DMS53 (cell line): ENCODE measurements around the gene MAML3.
A peak's percentile ranks its signal among the peaks of the same experiment; 100 is the strongest.

Experiments used
- DNase-seq: peaks from one replicate; lab custom pipeline; 2025; lab: John Stamatoyannopoulos, UW

MAML3 gene

DNA sequence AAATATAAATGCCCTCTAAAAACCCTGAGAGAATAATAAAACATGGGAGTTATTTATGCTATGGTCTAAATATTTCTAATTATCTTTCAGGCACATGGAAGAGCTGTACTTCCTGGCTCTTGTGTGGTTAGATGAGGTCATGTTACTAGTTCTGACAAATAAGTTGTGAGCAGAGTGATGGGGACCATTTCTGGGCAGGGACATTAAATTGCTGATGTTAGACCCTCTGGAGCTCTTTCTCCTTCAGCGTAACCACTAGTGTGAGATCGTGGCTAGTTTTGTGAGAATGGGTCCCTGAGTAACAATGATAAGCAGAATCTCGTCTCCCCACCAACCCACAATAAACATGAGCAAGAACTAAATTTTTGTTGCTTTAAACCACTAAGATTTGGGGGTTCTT, 108.0 kb downstream of the MAML3 start:
- peak; percentile 45 for DNase-seq

DNA sequence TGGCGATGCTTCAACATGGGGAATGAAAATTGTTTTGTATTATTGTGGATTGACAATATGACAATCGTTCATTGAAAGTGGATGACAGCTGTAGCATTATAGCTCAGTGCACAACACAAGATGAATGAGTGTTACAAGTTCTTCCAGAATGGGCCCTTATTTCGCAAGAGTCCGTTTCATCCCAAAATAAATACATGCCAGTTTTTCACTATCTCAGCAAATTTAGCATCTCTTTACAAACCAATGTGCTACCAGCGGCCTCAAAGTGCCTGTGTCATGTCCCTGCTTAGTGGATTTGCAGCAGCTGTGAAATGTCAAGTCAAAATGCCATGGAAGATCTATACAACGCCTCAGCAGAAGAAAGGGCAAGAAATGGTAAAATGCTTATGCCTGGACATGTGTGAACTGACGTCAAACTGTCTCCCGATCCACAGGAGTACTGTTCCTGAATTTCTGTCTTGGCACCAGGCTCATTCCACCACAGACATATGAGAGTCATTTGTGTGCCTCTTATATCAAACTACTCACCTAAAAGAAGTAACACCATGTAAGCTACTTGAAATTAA, 109.6 kb downstream of the MAML3 start:
- no peak for DNase-seq

DNA sequence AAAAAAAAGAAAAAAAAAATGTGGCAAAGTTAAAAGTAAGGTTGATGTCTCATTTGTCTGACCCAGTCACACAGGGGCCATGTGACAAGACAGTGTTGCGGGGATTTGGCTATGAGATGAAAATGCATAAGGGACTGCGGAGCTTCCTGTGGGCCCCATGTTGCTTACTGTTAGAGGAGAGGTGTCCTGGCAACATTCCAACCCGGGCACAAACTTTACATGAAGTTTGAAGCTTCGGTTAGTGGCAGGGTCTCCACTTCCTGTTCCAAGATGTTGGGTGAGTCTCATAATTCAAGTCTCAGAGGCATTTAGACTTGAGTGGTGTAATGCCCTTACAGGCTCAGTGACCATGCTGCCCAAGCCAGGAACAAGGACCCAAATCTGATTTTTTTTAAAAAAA, 111.3 kb downstream of the MAML3 start:
- no peak for DNase-seq

DNA sequence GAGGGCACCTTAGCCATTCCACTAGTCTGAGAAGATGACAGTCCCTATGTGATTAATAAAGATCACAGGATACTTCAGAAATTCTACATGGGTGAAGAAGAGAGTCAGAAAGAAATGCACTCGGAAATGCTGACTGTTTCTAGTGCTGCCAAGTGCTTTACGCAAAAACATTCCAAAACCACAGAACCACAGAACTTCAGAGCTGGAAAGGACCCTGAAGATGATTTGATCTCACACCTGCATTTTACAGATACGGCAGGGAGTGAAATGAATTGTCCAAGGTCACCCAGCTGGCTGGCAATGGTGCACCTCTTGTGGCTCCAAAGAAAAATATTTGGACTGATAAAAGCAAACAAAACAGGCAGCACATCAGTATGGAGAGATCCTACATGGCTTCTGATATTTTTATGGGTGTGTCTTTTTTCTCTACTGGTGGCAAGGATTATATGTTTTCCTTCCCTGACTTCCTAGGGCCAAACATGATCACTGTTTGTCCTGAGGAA, 115.9 kb downstream of the MAML3 start:
- DNase-seq: peak; percentile 59

DNA sequence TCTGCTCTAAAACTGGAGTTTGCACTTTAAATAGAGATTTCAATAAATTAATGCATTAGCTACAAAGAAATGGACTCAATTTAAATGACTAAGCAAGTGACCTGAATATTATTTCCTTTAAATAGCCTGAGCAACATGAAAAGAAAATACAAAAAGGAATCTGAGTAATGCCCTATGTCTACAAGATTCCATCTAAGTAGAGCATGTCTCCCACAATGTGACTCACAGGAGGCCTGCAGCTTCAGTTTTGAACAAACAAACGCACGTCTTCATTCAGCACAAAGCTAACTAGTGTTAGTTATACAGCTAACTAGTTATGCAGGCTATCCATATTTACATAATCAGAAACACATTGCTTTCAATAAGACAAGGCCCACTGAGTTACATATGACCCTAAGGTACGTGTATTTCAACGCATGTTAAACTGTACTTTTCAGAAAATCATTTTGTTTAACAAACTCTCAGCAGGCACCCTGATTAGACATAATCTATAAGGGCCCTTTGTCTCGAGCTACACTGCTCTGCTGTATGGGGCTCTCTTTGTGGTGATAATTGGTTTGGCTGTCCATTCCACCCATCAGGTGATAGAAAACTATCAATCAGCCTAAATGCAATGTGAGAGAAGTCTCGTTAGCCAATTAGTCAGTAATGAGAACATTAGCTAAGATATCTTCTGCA, 116.5 kb downstream of the MAML3 start:
- DNase-seq: peak; percentile 80

DNA sequence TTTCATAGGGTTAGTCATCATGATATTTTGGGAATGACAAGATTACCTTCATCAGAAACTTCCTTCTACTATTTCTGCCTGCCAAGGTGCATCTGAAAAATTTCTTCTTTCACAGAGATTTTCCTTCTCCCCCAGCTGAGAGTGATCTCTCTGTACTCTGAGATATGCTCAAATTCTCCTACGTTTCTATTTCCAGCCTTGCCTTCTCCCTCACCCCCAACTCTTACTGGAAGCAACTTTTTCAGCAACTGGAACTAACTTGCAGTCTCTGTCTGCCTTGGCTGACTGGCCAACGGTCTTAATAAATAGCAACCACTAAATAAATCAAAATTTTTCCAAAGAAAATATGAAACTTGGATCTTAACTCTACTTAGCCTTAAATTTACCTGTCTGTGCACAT, 122.3 kb downstream of the MAML3 start:
- no peak for DNase-seq

DNA sequence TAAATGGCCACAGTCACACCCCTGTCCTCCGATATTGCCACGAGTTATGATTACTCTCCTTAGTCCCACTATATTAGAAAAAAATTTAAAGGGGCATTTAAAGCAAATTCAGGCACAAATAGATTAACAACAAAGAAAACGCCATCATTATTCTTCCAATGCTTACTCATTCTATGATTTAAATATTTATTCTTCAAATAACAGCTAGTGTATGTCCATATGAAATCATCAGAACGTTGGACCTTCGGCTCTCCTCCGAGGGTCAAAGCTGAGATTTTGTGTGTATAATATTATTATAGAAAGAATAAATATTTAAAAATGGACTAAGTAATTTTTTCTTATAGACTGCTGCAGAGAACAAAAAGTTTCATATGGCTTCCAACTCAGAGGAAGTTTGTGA, 122.9 kb downstream of the MAML3 start:
- no peak for DNase-seq

DNA sequence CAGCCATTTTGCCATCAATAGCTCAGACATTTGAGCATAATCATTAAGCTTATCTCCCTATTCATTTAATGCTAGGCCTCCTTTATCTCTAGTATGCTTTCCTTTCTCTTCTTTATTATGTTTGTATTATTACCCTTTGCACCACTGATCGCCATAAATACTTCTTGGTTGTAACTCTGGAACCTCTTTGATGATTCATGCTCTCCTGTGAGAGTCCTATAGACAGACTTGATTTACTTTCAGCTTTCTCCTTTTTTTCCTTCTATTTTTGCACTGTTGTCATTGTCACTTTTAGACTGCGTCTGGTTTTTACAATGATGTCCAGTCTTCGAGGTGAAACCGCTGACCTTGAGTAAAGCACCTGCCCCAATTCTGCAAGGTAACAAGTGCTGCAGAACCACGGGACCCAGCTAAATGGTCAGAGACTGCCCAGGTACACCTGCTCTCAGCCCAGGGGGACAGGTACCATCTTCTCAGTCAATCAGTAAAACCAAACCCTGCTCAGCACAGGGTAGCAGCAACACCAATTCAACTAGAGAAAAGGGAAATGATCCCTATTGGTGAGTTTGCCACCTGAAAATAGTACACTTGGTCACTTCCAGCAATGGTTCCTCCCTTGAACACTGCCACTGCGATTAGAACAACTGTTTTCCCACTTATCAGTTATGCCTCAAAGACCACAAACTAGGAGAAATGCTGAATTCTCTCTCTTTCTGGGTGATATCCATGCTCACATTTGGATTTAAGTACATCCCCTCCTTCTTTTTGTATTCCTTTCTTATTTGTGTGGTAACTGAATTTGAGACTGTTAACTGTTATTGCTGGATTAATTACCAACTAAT, 125.1 kb downstream of the MAML3 start:
- DNase-seq: no peak

DNA sequence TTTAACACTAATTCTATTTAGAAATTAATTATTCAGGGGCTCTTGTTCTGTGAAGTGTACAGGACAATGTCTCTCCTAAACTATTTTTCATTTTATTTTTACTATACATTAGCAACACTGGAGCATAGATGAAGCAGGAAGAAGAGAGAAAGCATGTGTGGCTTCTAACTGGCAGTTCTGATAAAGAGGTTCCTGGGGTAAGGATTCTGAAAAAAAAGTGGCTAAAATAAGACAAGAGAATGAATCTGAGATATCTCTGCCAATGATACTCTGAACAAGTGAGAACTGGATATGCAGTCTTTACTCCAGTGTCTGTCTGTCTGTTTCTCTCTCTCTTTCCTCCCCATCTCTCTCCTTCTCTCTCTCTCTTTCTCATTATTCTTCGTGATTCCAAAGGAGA, 125.9 kb downstream of the MAML3 start:
- no peak for DNase-seq

DNA sequence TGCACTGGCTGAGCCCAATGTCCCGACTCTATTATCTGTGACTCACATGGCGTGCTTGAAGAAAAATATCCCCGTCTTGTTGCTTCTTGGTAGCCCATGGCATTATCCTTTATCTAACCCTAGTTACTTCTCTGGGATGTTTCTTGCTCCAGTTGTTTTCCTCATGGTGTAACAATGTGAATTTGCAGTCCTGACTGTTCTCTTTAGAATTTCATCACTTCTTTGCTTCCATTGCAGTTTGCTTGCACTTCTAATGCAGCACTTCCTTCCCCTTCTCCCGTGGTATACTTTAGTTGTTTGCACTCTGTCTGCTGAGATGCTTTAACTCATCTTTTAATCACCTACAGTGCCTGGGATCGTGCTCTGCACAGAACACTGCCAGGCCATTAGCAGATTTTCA, 126.9 kb downstream of the MAML3 start:
- no peak for DNase-seq

DNA sequence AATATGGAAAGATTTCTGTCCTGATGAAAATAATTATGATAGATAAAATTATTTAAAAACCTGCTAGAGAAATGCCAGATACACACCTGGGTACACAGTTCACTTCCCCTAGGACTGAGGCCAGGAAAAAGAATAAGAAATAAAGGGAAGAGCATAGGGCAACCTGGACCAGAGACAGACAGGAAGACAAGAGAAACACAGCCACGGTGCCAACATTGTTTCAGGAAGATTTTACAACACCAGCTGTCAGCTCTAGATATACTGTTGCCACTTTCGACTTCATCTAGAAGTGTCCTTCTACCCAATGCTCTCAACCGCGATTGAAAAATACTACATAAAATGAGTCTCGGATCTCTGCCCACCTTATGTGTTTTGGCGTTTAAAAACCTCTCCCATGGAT, 128.5 kb downstream of the MAML3 start:
- no peak for DNase-seq

DNA sequence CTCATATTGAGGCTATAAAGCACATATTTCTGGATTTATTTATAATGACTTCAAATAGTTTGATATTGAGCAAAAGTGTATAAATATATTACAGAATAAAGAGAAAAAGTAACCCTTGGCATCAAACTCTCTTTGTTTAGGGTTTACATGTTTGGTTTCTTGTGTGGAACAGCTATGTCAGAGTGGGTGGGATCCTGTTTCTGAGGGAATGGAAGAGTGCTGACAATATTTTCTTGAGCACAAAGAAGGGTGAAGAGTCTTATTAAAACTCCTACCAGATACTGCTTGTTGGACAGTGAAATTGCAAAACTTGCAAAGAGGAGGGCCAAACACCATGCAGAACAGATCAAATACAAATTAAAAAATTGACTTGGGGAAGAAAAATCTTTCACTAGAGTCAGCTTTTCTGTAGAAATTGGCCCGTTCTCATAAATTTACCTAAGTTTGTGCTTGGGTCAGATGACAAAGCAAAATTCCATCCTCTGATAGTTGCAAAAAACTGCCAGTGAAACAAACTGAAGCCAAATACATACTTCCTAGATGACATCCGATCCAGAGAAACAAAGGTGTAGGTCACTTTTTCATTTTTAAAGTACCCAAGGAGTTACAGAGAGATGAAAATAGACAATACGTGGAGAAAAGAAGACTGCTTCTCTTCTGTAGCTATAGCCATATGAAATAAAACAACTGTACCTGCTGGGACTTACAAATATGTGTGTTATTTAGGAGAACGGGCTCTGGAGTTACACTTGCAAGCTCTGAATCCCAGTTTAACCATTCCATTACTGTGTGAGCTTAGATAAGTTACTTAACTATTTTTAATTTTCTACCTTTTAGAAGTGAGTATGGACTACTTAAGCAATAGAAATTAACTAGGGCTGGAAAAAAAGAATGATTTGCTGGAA, 133.3 kb downstream of the MAML3 start:
- DNase-seq: peak; percentile 57

DNA sequence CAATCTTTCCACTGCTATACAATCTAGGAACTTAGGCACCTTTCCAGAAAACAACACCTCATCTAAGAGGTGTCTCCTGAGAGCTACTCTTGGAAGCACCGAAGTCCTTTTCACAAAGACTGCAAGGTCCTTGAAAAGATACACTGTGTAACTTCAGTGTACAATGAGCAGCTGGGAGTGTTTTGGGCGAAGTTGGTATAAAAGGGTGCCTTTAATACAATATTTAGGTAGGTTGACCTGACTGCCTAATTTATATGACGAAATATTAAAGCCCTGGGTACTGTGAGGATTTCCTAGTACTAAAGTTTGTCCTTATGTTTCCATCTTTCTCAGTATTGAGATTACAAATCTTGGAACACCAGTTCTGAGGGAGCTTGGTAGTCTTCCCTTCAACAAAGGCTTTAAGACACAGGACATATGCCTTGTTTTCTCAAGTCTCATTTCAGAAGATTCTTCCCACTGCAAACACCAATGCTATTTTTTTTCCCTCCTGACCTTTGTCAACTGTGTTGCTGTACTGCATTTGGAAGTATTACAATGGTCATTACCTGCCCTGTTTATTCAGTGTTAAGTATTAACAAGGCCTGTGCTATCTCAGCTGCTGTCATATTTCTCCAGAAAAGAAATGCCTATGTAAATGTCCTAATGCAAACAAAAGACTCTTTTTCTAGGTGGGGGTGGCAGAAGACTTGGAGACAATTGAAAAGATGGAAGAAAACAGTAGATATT, 134.2 kb downstream of the MAML3 start:
- DNase-seq: peak; percentile 94

DNA sequence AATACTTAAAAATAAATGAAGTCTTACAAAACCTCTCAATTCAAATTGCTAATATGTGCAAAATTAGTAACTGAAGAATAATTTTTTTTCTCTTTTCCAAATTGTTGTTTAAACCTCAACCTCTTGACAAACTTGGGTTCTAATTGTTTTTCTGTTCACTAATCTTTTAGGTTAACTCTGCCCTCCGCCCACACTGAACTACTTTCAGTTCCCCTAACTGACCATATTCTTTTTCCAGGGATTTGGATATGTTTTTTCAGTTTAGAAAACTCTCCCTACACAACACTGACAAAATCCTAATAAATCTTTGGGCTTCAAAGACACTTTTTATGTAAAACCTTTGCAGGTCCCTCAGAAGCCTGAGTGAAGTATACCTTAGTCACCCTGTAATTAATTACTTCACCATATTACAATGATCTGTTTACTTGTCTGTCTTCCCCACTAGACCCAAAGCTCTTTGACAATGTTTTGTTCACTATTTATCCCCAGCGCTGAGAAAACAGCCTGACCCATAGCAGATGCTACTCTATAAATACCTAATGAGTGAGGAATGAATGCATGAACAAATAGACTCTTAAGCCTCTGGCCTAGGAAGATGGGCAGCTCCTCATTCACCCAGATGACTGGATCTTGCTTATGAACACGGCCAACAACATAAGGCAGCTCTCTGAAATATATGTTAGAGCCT, 134.9 kb downstream of the MAML3 start:
- DNase-seq: peak; percentile 93

DNA sequence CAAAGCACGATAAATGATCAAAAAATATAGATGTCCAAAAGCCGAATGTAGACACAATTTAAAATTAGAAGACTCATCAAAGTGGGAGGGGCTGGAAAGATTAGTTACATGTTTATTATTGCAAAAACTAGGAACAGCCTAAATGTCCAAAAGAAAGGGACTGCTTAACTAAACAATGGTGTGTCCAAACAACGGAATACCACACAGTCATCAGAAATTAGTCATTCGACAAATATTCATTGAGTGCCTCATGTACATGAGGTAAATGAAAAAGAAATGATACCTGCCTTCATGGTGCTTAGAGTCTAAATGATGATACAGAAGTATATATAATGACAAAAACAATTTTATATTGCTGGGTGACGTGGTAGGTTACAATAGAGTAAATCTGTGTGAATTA, 139.7 kb downstream of the MAML3 start:
- DNase-seq: peak; percentile 17

DNA sequence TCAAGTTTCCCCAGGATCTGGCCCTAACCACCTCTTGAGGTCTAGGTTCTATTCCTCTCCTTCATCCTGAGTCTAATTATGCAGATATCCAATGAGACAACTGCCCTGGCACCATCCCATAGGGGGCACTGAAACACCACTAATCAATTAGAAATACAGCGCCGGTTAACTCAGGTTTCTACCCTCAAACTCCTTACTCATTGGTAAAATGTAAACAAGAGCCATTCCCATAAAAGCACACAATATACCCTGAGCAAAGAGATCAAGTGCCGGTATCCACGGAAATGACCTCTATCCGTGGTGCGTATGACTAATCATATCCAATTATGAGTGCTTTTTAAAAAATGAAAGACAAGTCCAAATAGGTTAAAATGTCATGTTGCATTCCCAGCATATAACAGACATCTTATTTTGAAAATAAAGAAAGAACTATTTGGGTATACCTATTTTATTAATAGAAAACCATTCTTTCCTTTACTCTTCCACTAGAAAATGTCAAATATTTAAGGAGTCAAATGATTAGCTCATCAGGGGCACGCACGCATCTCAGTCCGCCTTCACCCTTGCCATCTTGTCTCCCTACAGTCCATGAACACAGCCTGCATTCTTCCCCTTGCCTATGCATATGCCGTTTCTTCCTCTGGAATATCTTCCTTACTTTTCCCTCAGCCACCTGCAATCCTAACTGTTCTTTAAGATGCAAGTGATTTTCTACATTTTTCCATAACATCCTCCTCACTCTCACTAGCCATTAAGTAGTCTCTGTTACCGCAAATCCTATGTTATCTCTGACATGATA, 141.1 kb downstream of the MAML3 start:
- DNase-seq: peak; percentile 96

DNA sequence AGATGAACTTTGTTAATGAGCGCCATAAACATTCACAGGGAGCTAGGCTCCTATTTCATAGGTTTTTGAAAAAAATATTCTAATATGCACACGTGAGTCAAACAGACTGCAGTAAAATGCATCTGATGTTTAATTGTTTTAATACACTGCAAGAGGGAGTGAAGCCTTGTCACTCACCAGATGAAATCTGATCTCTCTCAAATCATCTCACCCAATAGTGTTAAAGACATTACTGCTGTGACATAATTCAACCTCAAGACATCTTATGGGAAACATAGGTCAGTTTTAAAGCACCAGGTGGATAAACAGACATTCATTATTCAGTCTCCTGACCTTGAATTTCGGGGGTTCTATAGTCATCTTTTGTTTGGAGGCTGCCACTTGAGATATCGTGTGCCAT, 148.3 kb downstream of the MAML3 start:
- peak; percentile 33 for DNase-seq

DNA sequence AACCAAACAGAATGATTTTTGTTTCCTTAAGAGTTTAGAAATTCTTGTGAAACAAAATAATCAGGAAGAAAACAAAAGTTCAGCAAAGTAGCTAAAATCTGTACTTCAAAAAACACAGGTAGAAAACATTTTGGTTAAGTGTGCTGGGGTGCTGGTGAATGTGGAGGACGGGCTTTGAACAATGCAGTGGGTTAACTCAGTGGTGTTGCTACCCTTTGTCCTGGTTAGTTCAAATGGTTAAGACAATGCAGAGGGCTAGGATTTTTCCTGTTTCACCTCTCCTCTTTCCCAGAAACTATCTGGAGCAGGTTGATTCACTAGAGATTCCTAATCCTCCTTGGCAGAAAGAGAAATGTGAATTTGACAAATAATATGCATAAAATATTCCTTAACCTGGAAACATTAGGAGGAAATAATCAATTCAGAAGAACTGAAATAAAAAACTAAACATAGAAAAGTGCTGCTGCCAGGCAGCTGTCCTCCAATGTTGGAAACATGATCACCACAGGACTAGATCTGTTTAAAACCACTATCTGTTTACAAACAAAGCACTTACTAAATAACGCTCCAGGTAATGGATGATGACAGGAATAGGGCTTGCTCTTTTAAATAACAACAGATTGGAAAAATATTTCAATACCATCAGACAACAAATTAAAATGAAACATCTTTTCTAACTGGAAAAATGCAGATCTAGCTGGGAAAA, 148.9 kb downstream of the MAML3 start:
- DNase-seq: peak; percentile 21

DNA sequence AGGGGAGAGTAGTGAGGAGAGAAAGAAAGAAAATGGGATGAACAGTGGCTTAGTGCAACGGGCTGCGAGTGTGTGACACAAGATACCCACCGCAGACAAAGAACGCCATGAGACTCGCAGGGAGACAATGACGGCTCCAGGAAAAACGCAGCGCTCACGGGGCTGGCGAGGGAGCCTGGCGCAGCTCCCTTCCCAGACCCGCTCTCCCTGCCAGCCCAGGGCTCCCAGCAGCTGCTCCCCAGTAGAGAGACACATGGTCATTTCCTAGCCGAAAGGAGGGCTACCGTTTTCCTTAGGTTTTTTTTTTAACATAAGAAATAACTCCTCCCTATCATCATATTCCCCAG, 149.5 kb downstream of the MAML3 start:
- peak; percentile 55 for DNase-seq
